H9 (cell line): Measurements from ENCODE around the gene DLGAP4. TPM values are rescaled to one million over a fixed set of nuclear protein-coding genes. Genes with fewer than 3 reads are reported as not detected.

Experiments used
- DNase-seq: peaks from one replicate; pipeline ENCODE4 v3.0.0-alpha.2; 2017
- H2AFZ ChIP-seq: one replicate; pipeline ENCODE4 v1.6.1; 2013; ENCODE audit warnings: mild to moderate bottlenecking, low read length, control low read depth, moderate library complexity
- H2AK5ac ChIP-seq: 2 replicates; pipeline ENCODE4 v1.6.1; 2013; ENCODE audit warnings: low read length, control low read depth, mixed read lengths; ENCODE audit not compliant: insufficient read length
- H2BK120ac ChIP-seq: one replicate; pipeline ENCODE4 v1.6.1; 2013; ENCODE audit warnings: low read depth, mild to moderate bottlenecking, low read length, control low read depth, inconsistent platforms; ENCODE audit not compliant: poor library complexity, severe bottlenecking
- H2BK12ac ChIP-seq: 2 replicates; pipeline ENCODE4 v1.6.1; 2013; ENCODE audit warnings: low read length, control low read depth, mixed read lengths, low read depth; ENCODE audit not compliant: insufficient read length
- H2BK15ac ChIP-seq: 2 replicates; pipeline ENCODE4 v1.6.1; 2013; ENCODE audit warnings: low read depth, low read length, control low read depth
- H2BK20ac ChIP-seq: one replicate; pipeline ENCODE4 v1.6.1; 2013; ENCODE audit warnings: low read depth, mild to moderate bottlenecking, low read length, control low read depth, inconsistent platforms; ENCODE audit not compliant: poor library complexity, severe bottlenecking
- H2BK5ac ChIP-seq: 2 replicates; pipeline ENCODE4 v1.6.1; 2013; ENCODE audit warnings: low read length, control low read depth, mixed read lengths; ENCODE audit not compliant: insufficient read length
- H3K14ac ChIP-seq: 2 replicates; pipeline ENCODE4 v1.6.1; 2013; ENCODE audit warnings: low read length, control low read depth; ENCODE audit not compliant: insufficient read depth
- H3K18ac ChIP-seq: 2 replicates; pipeline ENCODE4 v1.6.1; 2013; ENCODE audit warnings: low read depth, mild to moderate bottlenecking, mixed read lengths, low read length, control low read depth; ENCODE audit not compliant: insufficient read length
- H3K23ac ChIP-seq: 2 replicates; pipeline ENCODE4 v1.6.1; 2013; ENCODE audit warnings: low read length, control low read depth, mixed read lengths, low read depth; ENCODE audit not compliant: insufficient read length
- H3K23me2 ChIP-seq: 2 replicates; pipeline ENCODE4 v1.6.1; 2013; ENCODE audit warnings: low read depth, mild to moderate bottlenecking, mixed read lengths, low read length, control low read depth; ENCODE audit not compliant: insufficient read length, poor library complexity, severe bottlenecking
- H3K27ac ChIP-seq: 2 replicates; pipeline ENCODE4 v1.5.1; 2013; ENCODE audit warnings: low read length, control low read depth, mixed read lengths, low read depth; ENCODE audit not compliant: insufficient read length
- H3K27me3 ChIP-seq: 2 replicates; pipeline ENCODE4 v1.6.1; 2013; ENCODE audit warnings: low read length, control low read depth, inconsistent platforms; ENCODE audit not compliant: insufficient read depth
- H3K4ac ChIP-seq: 2 replicates; pipeline ENCODE4 v1.6.1; 2013; ENCODE audit warnings: low read depth, mild to moderate bottlenecking, control low read depth, inconsistent platforms, low read length, moderate library complexity
- H3K4me1 ChIP-seq: 2 replicates; pipeline ENCODE4 v1.6.1; 2013; ENCODE audit warnings: low read length, control low read depth, inconsistent platforms; ENCODE audit not compliant: insufficient read depth
- H3K4me2 ChIP-seq: 2 replicates; pipeline ENCODE4 v1.6.1; 2013; ENCODE audit warnings: low read length, control low read depth, mixed read lengths; ENCODE audit not compliant: insufficient read length, insufficient read depth
- H3K56ac ChIP-seq: 2 replicates; pipeline ENCODE4 v1.6.1; 2013; ENCODE audit warnings: low read depth, mild to moderate bottlenecking, mixed read lengths, low read length, control low read depth; ENCODE audit not compliant: insufficient read length
- H3K79me1 ChIP-seq: 2 replicates; pipeline ENCODE4 v1.6.1; 2013; ENCODE audit warnings: low read depth, mild to moderate bottlenecking, moderate library complexity, low read length, control low read depth, inconsistent platforms; ENCODE audit not compliant: insufficient read depth, poor library complexity, severe bottlenecking
- H3K79me2 ChIP-seq: 2 replicates; pipeline ENCODE4 v1.6.1; 2013; ENCODE audit warnings: low read length, control low read depth, inconsistent platforms; ENCODE audit not compliant: insufficient read depth
- H3K9ac ChIP-seq: 2 replicates; pipeline ENCODE4 v1.6.1; 2013; ENCODE audit warnings: low read length, control low read depth, mixed read lengths; ENCODE audit not compliant: insufficient read length; ENCODE audit errors: extremely low read depth
- H3K9me3 ChIP-seq: one replicate; pipeline ENCODE4 v1.6.1; 2013; ENCODE audit warnings: low read depth, low read length, inconsistent platforms; ENCODE audit not compliant: control insufficient read depth
- H3T11ph ChIP-seq: one replicate; pipeline ENCODE4 v1.6.1; 2013; ENCODE audit warnings: mild to moderate bottlenecking, low read length, control low read depth, inconsistent platforms
- H4K20me1 ChIP-seq: one replicate; pipeline ENCODE4 v1.6.1; 2013; ENCODE audit not compliant: control insufficient read depth, insufficient read length, insufficient read depth
- H4K5ac ChIP-seq: 2 replicates; pipeline ENCODE4 v1.6.1; 2013; ENCODE audit warnings: low read depth, mild to moderate bottlenecking, mixed read lengths, low read length, control low read depth; ENCODE audit not compliant: insufficient read length
- H4K8ac ChIP-seq: replicated peaks from 2 replicates; pipeline ENCODE4 v1.6.1; 2013; ENCODE audit warnings: low read length, control low read depth, mixed read lengths, low read depth; ENCODE audit not compliant: insufficient read length
- H4K91ac ChIP-seq: 2 replicates; pipeline ENCODE4 v1.6.1; 2013; ENCODE audit warnings: low read depth, mild to moderate bottlenecking, moderate library complexity, mixed read lengths, low read length, control low read depth; ENCODE audit not compliant: insufficient read length
- H3K27ac Mint-ChIP-seq, 3 experiments: 2 replicates in 2 of 3; 3 replicates in 1 of 3; pipeline ENCODE4 v1.8.0; 2020 to 2021; ENCODE audit warnings: mixed read lengths in 3 of 3, mild to moderate bottlenecking in 1 of 3, moderate library complexity in 1 of 3
- H3K27me3 Mint-ChIP-seq: 2 replicates; pipeline ENCODE4 v1.8.0; 2021; ENCODE audit warnings: low read depth, mild to moderate bottlenecking, moderate library complexity, mixed read lengths
- H3K36me3 Mint-ChIP-seq, 3 experiments: 2 replicates in 2 of 3; 3 replicates in 1 of 3; pipeline ENCODE4 v1.8.0; 2020 to 2021; ENCODE audit warnings: low read depth in 3 of 3, mixed read lengths in 3 of 3; ENCODE audit not compliant: insufficient read depth in 1 of 3
- H3K4me1 Mint-ChIP-seq, 2 experiments: 2 replicates each; pipeline ENCODE4 v1.8.0; 2020; ENCODE audit warnings: mixed read lengths in 2 of 2
- H3K4me3 Mint-ChIP-seq, 2 experiments: 2 replicates in 1 of 2; 3 replicates in 1 of 2; pipeline ENCODE4 v1.8.0; 2020 to 2021; ENCODE audit warnings: mild to moderate bottlenecking in 2 of 2, mixed read lengths in 2 of 2, moderate library complexity in 1 of 2
- H3K9me3 Mint-ChIP-seq, 2 experiments: 2 replicates in 1 of 2; 3 replicates in 1 of 2; pipeline ENCODE4 v1.8.0; 2020; ENCODE audit warnings: mild to moderate bottlenecking in 2 of 2, mixed read lengths in 2 of 2, moderate library complexity in 1 of 2
- CTCF ChIP-seq: fragments of 200-600 bp; sonication (generic); conservative IDR thresholded peaks from 3 replicates; pipeline ENCODE4 v1.8.0; 2021; ENCODE audit warnings: antibody characterized with exemption, mild to moderate bottlenecking
- WGBS: extraction: QIAGEN DNeasy Blood & Tissue Kit; methylation state at CpG from one replicate; pipeline ENCODE4 v1.1.7; 2013; ENCODE audit warnings: missing lambda C conversion rate, low lambda C conversion rate, mixed read lengths; ENCODE audit not compliant: insufficient read length; ENCODE audit errors: extremely low coverage; 5-methylcytosine and 5-hydroxymethylcytosine counted together
- total RNA-seq: library from RNA; stranded (reverse); gene quantifications from 2 replicates; pipeline ENCODE4 v1.2.1, GENCODE V29; 2021

Gene DLGAP4
- total RNA-seq, 1 experiment from 2014 or later = 48.0 TPM

GRCh38 chr20:36364506-36364905 lies 58.4 kb downstream of the DLGAP4 start:
- H4K8ac ChIP-seq = no peak overlapping the region
- H3K4ac ChIP-seq = no peak overlapping the region
- H3K9me3 ChIP-seq = no peaks in the 10 kb centered on the region
- H3K18ac ChIP-seq = no peak overlapping the region
- H3K4me1 Mint-ChIP-seq = peaks cover 23 to 25% of the 10 kb centered on the region in 2 experiments
- no peak overlapping the region for H3K56ac ChIP-seq
- DNase-seq = no peak
- no peak overlapping the region for H3K14ac ChIP-seq
- WGBS = no CpG with 5 or more reads among the region's 4 CpGs
- H3K79me1 ChIP-seq = no peaks in the 10 kb centered on the region
- no peaks in the 10 kb centered on the region for H3K79me2 ChIP-seq
- no peak overlapping the region for H2BK20ac ChIP-seq
- no peak overlapping the region for H3K27ac ChIP-seq
- no peak overlapping the region for H2AFZ ChIP-seq
- H2BK5ac ChIP-seq = no peak overlapping the region
- no peak overlapping the region for H3K4me2 ChIP-seq
- H3K9me3 Mint-ChIP-seq = no peaks in the 10 kb centered on the region
- H3K27ac Mint-ChIP-seq = peak overlapping the region in 1 of 3 experiments; percentile 60; a peak in 2 of 7 replicates
- no peaks in the 10 kb centered on the region; a peak in 1 of 7 replicates for H3K36me3 Mint-ChIP-seq
- H2AK5ac ChIP-seq = no peak overlapping the region
- H3K23me2 ChIP-seq = no peaks in the 10 kb centered on the region
- TF ChIP-seq CTCF = no peak
- H4K5ac ChIP-seq = no peak overlapping the region
- 0 out of 2 replicates have a peak, but pooled peaks cover 4% of the 10 kb centered on the region for H3K4me1 ChIP-seq
- H2BK15ac ChIP-seq = no peak overlapping the region
- H3K27me3 ChIP-seq = no peaks in the 10 kb centered on the region
- no peak overlapping the region for H2BK12ac ChIP-seq
- no peak overlapping the region for H4K91ac ChIP-seq
- no peaks in the 10 kb centered on the region for H4K20me1 ChIP-seq
- H3K9ac ChIP-seq = no peak overlapping the region
- H3K23ac ChIP-seq = no peak overlapping the region
- H3T11ph ChIP-seq = no peak overlapping the region
- H3K4me3 Mint-ChIP-seq = no peak overlapping the region
- H3K27me3 Mint-ChIP-seq = peaks cover 1% of the 10 kb centered on the region; the same call in 1 of the 2 replicates
- H2BK120ac ChIP-seq = no peak overlapping the region
